IMR-90 (cell line): ENCODE measurements around the gene URAD. TPM values are rescaled to one million over a fixed set of nuclear protein-coding genes. Genes with fewer than 3 reads are reported as not detected.
A peak's percentile ranks its signal among the peaks of the same experiment; 100 is the strongest.

Source experiments
- ATAC-seq: fragments of 200-7000 bp; cut with Tn5 transposase; 2 replicates; pipeline ENCODE4 v1.9.1; 2020; ENCODE audit warnings: low read depth, mild to moderate bottlenecking, moderate library complexity
- BruUV-seq: library from RNA; stranded (reverse); fragments of 400-500 nt; replicated peaks from 2 replicates; lab custom pipeline; 2021; lab: Mats Ljungman, UMichigan
- CTCF ChIA-PET: fragments of 300-600 bp; formaldehyde crosslinking; extraction: SDS; loops from one replicate; lab custom pipeline; 2021; ENCODE audit warnings: antibody characterized with exemption; lab: Yijun Ruan, JAX
- POLR2A ChIA-PET: fragments of 300-600 bp; sonication (Branson Sonifier 250); formaldehyde crosslinking; loops from one replicate; lab custom pipeline; 2022; ENCODE audit warnings: antibody characterized with exemption; ENCODE audit not compliant: unreplicated experiment; lab: Charles Lee
- DNase-seq: peaks from one replicate; pipeline ENCODE4 v3.0.0; 2013
- H2AFZ ChIP-seq: replicated peaks from 2 replicates; pipeline ENCODE3; 2013; ENCODE audit warnings: low read length, mild to moderate bottlenecking; ENCODE audit not compliant: poor library complexity
- H2AK5ac ChIP-seq: 2 replicates; pipeline ENCODE4 v1.6.1; 2013; ENCODE audit warnings: low read depth, low read length, inconsistent platforms
- H2AK9ac ChIP-seq: replicated peaks from 2 replicates; pipeline ENCODE3; 2013; ENCODE audit warnings: mild to moderate bottlenecking, low read depth, low read length, moderate library complexity; ENCODE audit not compliant: poor library complexity
- H2BK120ac ChIP-seq: 2 replicates; pipeline ENCODE4 v1.6.1; 2013; ENCODE audit warnings: low read depth, low read length, inconsistent platforms
- H2BK15ac ChIP-seq: 3 replicates; pipeline ENCODE4 v1.6.1; 2013; ENCODE audit warnings: low read depth, low read length, inconsistent platforms
- H2BK20ac ChIP-seq: 2 replicates; pipeline ENCODE4 v1.6.1; 2013; ENCODE audit warnings: low read depth, mild to moderate bottlenecking, inconsistent platforms, low read length, moderate library complexity
- H2BK5ac ChIP-seq: 2 replicates; pipeline ENCODE4 v1.6.1; 2013; ENCODE audit warnings: mild to moderate bottlenecking, low read depth, low read length, inconsistent platforms; ENCODE audit not compliant: poor library complexity, severe bottlenecking
- H3K14ac ChIP-seq: replicated peaks from 2 replicates; pipeline ENCODE4 v1.6.1; 2013; ENCODE audit warnings: low read depth, low read length, inconsistent platforms
- H3K18ac ChIP-seq: 2 replicates; pipeline ENCODE4 v1.6.1; 2013; ENCODE audit warnings: low read depth, low read length, control low read depth
- H3K23ac ChIP-seq: 2 replicates; pipeline ENCODE4 v1.6.1; 2013; ENCODE audit warnings: low read depth, low read length, inconsistent platforms
- H3K27ac ChIP-seq: 2 replicates; pipeline ENCODE4 v1.5.1; 2013; ENCODE audit warnings: mild to moderate bottlenecking, control low read depth, low read length; ENCODE audit not compliant: insufficient read depth
- H3K27me3 ChIP-seq: 2 replicates; pipeline ENCODE4 v1.6.1; 2013; ENCODE audit warnings: low read length; ENCODE audit not compliant: control insufficient read depth, insufficient read depth
- H3K36me3 ChIP-seq: 2 replicates; pipeline ENCODE4 v1.6.1; 2013; ENCODE audit warnings: low read length, mixed read lengths; ENCODE audit not compliant: control insufficient read depth, insufficient read depth
- H3K4ac ChIP-seq: 2 replicates; pipeline ENCODE4 v1.6.1; 2013; ENCODE audit warnings: low read depth, low read length, inconsistent platforms
- H3K4me1 ChIP-seq: 2 replicates; pipeline ENCODE4 v1.6.1; 2013; ENCODE audit warnings: low read length, mixed read lengths; ENCODE audit not compliant: control insufficient read depth, insufficient read depth
- H3K4me2 ChIP-seq: 2 replicates; pipeline ENCODE4 v1.6.1; 2013; ENCODE audit warnings: low read depth, mild to moderate bottlenecking, control low read depth, low read length, moderate library complexity
- H3K4me3 ChIP-seq: 2 replicates; pipeline ENCODE4 v1.5.1; 2013; ENCODE audit warnings: low read depth, mild to moderate bottlenecking, control low read depth, low read length, moderate library complexity; ENCODE audit not compliant: insufficient read depth
- H3K56ac ChIP-seq: 2 replicates; pipeline ENCODE4 v1.6.1; 2013; ENCODE audit warnings: low read length, inconsistent platforms; ENCODE audit not compliant: insufficient read depth; ENCODE audit errors: extremely low read depth
- H3K79me1 ChIP-seq, 2 experiments: 2 replicates each; pipeline ENCODE4 v1.6.1; 2013; ENCODE audit warnings: low read length in 2 of 2, inconsistent platforms in 1 of 2, low read depth in 1 of 2
- H3K9ac ChIP-seq: 2 replicates; pipeline ENCODE4 v1.6.1; 2013; ENCODE audit warnings: low read depth, low read length, control low read depth
- H3K9me1 ChIP-seq: 2 replicates; pipeline ENCODE4 v1.6.1; 2013; ENCODE audit warnings: low read length, inconsistent platforms; ENCODE audit not compliant: insufficient read depth
- H3K9me3 ChIP-seq: 2 replicates; pipeline ENCODE4 v1.6.1; 2013; ENCODE audit warnings: low read length; ENCODE audit not compliant: control insufficient read depth, insufficient read depth
- H4K20me1 ChIP-seq: 2 replicates; pipeline ENCODE4 v1.6.1; 2013; ENCODE audit warnings: low read length, inconsistent platforms; ENCODE audit not compliant: insufficient read depth
- H4K5ac ChIP-seq: 2 replicates; pipeline ENCODE4 v1.6.1; 2013; ENCODE audit warnings: mild to moderate bottlenecking, low read depth, low read length, control low read depth
- H4K8ac ChIP-seq, 2 experiments: 2 replicates each; pipeline ENCODE4 v1.6.1; 2013; ENCODE audit warnings: low read depth in 2 of 2, low read length in 2 of 2, control low read depth in 1 of 2, inconsistent platforms in 1 of 2
- H4K91ac ChIP-seq: 2 replicates; pipeline ENCODE4 v1.6.1; 2013; ENCODE audit warnings: low read depth, low read length, inconsistent platforms; ENCODE audit not compliant: insufficient read depth
- BHLHE40 ChIP-seq: fragments of 150-350 bp; IDR thresholded peaks from 2 replicates; pipeline ENCODE4 v1.6.1; 2016; ENCODE audit warnings: mild to moderate bottlenecking, low read depth, low read length
- CEBPB ChIP-seq: IDR thresholded peaks from 2 replicates; pipeline ENCODE4 v1.6.1; 2012; ENCODE audit warnings: low read depth, low read length, improper control_type of control experiment
- CHD1 ChIP-seq: IDR thresholded peaks from 2 replicates; pipeline ENCODE4 v1.6.1; 2012; ENCODE audit warnings: low read depth, low read length, improper control_type of control experiment
- ELK1 ChIP-seq: fragments of 150-350 bp; IDR thresholded peaks from 2 replicates; pipeline ENCODE4 v1.6.1; 2016; ENCODE audit warnings: low read depth, mild to moderate bottlenecking, low read length, moderate library complexity, borderline replicate concordance
- FOS ChIP-seq: fragments of 150-350 bp; IDR thresholded peaks from 2 replicates; pipeline ENCODE4 v1.6.1; 2016; ENCODE audit warnings: low read depth, low read length
- MAFK ChIP-seq: IDR thresholded peaks from 2 replicates; pipeline ENCODE4 v1.6.1; 2012; ENCODE audit warnings: low read depth, low read length, improper control_type of control experiment
- MAZ ChIP-seq: IDR thresholded peaks from 2 replicates; pipeline ENCODE4 v1.6.1; 2012; ENCODE audit warnings: low read depth, mild to moderate bottlenecking, low read length, improper control_type of control experiment, moderate library complexity, borderline replicate concordance
- MXI1 ChIP-seq: IDR thresholded peaks from 2 replicates; pipeline ENCODE4 v1.6.1; 2012; ENCODE audit warnings: low read depth, mild to moderate bottlenecking, low read length, moderate library complexity, borderline replicate concordance
- NFE2L2 ChIP-seq: fragments of 150-350 bp; IDR thresholded peaks from 2 replicates; pipeline ENCODE4 v1.6.1; 2016; ENCODE audit warnings: low read depth, mild to moderate bottlenecking, low read length
- POLR2A ChIP-seq: IDR thresholded peaks from 2 replicates; pipeline ENCODE4 v1.6.1; 2012; ENCODE audit warnings: mild to moderate bottlenecking, low read depth, low read length
- RAD21 ChIP-seq: IDR thresholded peaks from 2 replicates; pipeline ENCODE4 v1.6.1; 2012; ENCODE audit warnings: low read length, improper control_type of control experiment
- RCOR1 ChIP-seq: IDR thresholded peaks from 2 replicates; pipeline ENCODE4 v1.6.1; 2012; ENCODE audit warnings: mild to moderate bottlenecking, low read length, improper control_type of control experiment; ENCODE audit not compliant: insufficient replicate concordance
- RFX5 ChIP-seq: IDR thresholded peaks from 2 replicates; pipeline ENCODE4 v1.8.0; 2012; ENCODE audit warnings: low read depth, mild to moderate bottlenecking, low read length, moderate library complexity
- SMC3 ChIP-seq: fragments of 150-350 bp; IDR thresholded peaks from 2 replicates; pipeline ENCODE4 v1.6.1; 2016; ENCODE audit warnings: low read depth, mild to moderate bottlenecking, antibody characterized with exemption, low read length, moderate library complexity
- USF2 ChIP-seq: fragments of 150-350 bp; IDR thresholded peaks from 2 replicates; pipeline ENCODE4 v1.6.1; 2017; ENCODE audit warnings: mild to moderate bottlenecking, antibody characterized with exemption, low read length, low read depth
- WGBS, 2 experiments: methylation state at CpG; one replicate each; pipeline versions ENCODE4 v1.1.5 to v1.1.7; 2013; ENCODE audit warnings: missing lambda C conversion rate in 2 of 2; ENCODE audit not compliant: insufficient read length in 1 of 2; ENCODE audit errors: extremely low coverage in 2 of 2; 5-methylcytosine and 5-hydroxymethylcytosine counted together
- dilution Hi-C: fragments of 300-500 bp; cut with HindIII; formaldehyde crosslinking; loops from one replicate; pipeline ENCODE4 v1.14.3; 2018; ENCODE audit warnings: low sequenced_read_pairs; ENCODE audit not compliant: unreplicated experiment
- in situ Hi-C: fragments of 300-500 bp; cut with MboI; formaldehyde crosslinking; loops from 3 replicates; pipeline ENCODE4 v1.14.3; 2019; ENCODE audit warnings: low sequenced_read_pairs, inconsistent platforms, mixed read lengths
- intact Hi-C: fragments of 100-400 bp; cut with micrococcal nuclease; formaldehyde crosslinking; loops from 2 replicates; pipeline ENCODE4 v1.10.0; 2022
- polyA plus RNA-seq, 3 experiments: library from polyadenylated mRNA; depleted of rRNA; stranded (reverse); fragments of >200 nt; gene quantifications; 2 replicates each; pipeline ENCODE4 v1.2.3, GENCODE V29; 2012; ENCODE audit warnings: low replicate concordance in 1 of 3
- total RNA-seq: library from RNA; depleted of rRNA; stranded (reverse); fragments of >200 nt; gene quantifications from 2 replicates; pipeline ENCODE4 v1.2.3, GENCODE V29; 2012
- TF ChIP-seq, protein P1 (sequence below): conservative IDR thresholded peaks from 2 replicates; pipeline ENCODE4 v1.5.1; 2012; ENCODE audit warnings: mild to moderate bottlenecking, low read depth, low read length, improper control_type of control experiment

URAD gene
- total and polyA plus RNA-seq, 2 of the 4 experiments (the other 2 are of a cell fraction), result not detected

DNA sequence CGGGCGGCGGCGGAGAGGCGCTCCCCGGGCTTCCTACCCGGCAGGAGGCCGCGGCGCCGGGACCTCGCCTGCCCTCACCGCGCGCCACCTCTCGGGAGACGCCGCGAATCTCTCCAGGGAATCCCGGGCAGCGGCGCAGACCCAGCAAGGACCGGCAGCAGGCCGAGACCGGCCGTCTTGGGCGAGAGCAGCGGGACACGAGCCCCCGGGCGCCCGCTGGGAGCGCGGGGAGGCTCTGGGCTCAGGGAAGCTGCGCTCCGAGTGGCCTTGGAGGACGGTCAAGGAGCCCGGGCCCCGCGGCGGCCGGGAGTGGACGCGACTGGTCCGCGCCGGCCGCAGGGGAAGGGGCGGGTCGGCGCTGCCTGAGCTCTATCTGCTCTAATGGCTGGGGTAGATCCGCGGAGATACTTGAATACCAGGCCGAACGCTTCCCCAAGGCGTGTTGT, 34.1 kb downstream of the URAD start:
- Histone ChIP-seq H3K9ac (no peak overlapping the region), H3K9me3 (no peaks in the 10 kb centered on the region), H2AFZ (peak overlapping the region; percentile 92), H3K4me3 (peak overlapping the region; percentile 45), H4K5ac (no peak overlapping the region), H3K79me1 (no peaks in the 10 kb centered on the region), H3K56ac (no peak overlapping the region), H3K27me3 (peaks cover 59% of the 10 kb centered on the region), H3K4me1 (no peaks in the 10 kb centered on the region), H3K14ac (no peak overlapping the region), H2AK5ac (no peak overlapping the region), H3K4me2 (peak overlapping the region; percentile 64), H4K20me1 (no peaks in the 10 kb centered on the region), H3K23ac (no peak overlapping the region), H2BK15ac (no peak overlapping the region), H4K91ac (no peak overlapping the region), H3K27ac (no peak overlapping the region), H3K36me3 (no peaks in the 10 kb centered on the region), H2AK9ac (no peak overlapping the region), H2BK120ac (no peak overlapping the region), H3K18ac (no peak overlapping the region), H2BK5ac (no peak overlapping the region), H2BK20ac (no peak overlapping the region), H3K9me1 (no peaks in the 10 kb centered on the region), H3K4ac (no peak overlapping the region), H4K8ac (no peak overlapping the region)
- ATAC-seq, result peak; percentile 65
- dilution Hi-C loops, result no loop called here
- CTCF ChIA-PET, result interaction anchor here (0.7 to 2.1 kb wide), 12 partner anchors 10 to 1185 kb away, joined by 3 to 10 read pairs (median 4); no protein-coding TSS in a partner anchor
- intact Hi-C loops, result loop anchor here (5.0 to 10.0 kb wide), 2 partner anchors 87 to 580 kb away; no protein-coding TSS in a partner anchor
- BruUV-seq, result no TSS peak
- in situ Hi-C loops, result no loop called here
- WGBS, 2 experiments, result 3% methylated on average over 22 of the region's 56 CpGs; no CpG with 5 or more reads in 1 of the 2 experiments
- POLR2A ChIA-PET, result interaction anchor here (0.6 kb wide), 1 partner anchor 345 kb away, joined by 3 read pairs; no protein-coding TSS in a partner anchor
- no peak for TF ChIP-seq FOS
- TF ChIP-seq, protein P1, sequence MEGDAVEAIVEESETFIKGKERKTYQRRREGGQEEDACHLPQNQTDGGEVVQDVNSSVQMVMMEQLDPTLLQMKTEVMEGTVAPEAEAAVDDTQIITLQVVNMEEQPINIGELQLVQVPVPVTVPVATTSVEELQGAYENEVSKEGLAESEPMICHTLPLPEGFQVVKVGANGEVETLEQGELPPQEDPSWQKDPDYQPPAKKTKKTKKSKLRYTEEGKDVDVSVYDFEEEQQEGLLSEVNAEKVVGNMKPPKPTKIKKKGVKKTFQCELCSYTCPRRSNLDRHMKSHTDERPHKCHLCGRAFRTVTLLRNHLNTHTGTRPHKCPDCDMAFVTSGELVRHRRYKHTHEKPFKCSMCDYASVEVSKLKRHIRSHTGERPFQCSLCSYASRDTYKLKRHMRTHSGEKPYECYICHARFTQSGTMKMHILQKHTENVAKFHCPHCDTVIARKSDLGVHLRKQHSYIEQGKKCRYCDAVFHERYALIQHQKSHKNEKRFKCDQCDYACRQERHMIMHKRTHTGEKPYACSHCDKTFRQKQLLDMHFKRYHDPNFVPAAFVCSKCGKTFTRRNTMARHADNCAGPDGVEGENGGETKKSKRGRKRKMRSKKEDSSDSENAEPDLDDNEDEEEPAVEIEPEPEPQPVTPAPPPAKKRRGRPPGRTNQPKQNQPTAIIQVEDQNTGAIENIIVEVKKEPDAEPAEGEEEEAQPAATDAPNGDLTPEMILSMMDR, result no peak
- TF ChIP-seq SMC3, result no peak
- TF ChIP-seq NFE2L2, result no peak
- no peak for TF ChIP-seq RFX5
- TF ChIP-seq RCOR1, result no peak
- no peak for TF ChIP-seq MAFK
- TF ChIP-seq BHLHE40, result no peak
- no peak for TF ChIP-seq MXI1
- no peak for TF ChIP-seq MAZ
- TF ChIP-seq USF2, result no peak
- no peak for TF ChIP-seq CEBPB
- no peak for TF ChIP-seq ELK1
- TF ChIP-seq CHD1, result no peak
- no peak for TF ChIP-seq RAD21
- no peak for TF ChIP-seq POLR2A
- no peak for DNase-seq
